Measurements from ENCODE around the gene NADSYN1. TPM values are rescaled to one million over a fixed set of nuclear protein-coding genes. Genes with fewer than 3 reads are reported as not detected.

NADSYN1 gene
- total and polyA plus RNA-seq, 2 donors from 2014 or later = 34.9 to 72.9 TPM

DNA sequence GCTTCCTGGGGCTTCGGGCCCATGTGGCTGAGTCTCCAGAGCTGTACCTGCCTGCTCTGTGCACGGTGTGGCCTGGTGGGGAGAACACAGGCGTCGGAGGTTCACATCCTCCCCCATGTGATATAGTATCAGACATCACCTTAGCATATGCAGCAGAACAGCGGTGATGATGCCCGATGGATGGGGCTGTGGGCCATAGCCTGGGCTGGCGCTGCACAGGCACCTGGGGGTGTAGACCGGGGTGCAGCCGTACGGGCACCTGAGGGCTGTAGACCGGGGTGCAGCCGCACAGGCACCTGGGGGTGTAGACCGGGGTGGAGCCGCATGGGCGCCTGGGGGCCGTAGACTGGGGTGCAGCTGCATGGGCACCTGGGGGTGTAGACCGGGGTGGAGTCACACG is 29.2 kb downstream of the NADSYN1 start:
- Histone ChIP-seq H3K27me3 (ENCODE audit: control insufficient read depth, insufficient read depth, low read length) (no peaks in the 10 kb centered on the region), H3K36me3 (ENCODE audit: control insufficient read depth in 2 of 3, insufficient read depth in 3 of 3, low read length in 3 of 3) (peaks cover 11 to 62% (median 36%) of the 10 kb centered on the region in 3 donors), H3K4me3 (ENCODE audit: low read length in 3 of 3) (no peak overlapping the region), H3K9me3 (ENCODE audit: control insufficient read depth in 2 of 3, insufficient read depth in 1 of 3, low read length in 3 of 3) (no peaks in the 10 kb centered on the region), H3K4me1 (ENCODE audit: control insufficient read depth in 2 of 3, insufficient read depth in 2 of 3, low read depth in 1 of 3, low read length in 3 of 3) (no peaks in the 10 kb centered on the region), H3K27ac (ENCODE audit: low read depth in 2 of 2, low read length in 2 of 2) (no peak overlapping the region), H3K9ac (ENCODE audit: low read length in 3 of 3) (no peak overlapping the region)
- FAIRE-seq (no peak), DNase-seq (no peak)
- intact Hi-C loops (cut with DNase I) = no loop called here
- TF ChIP-seq, protein P1, sequence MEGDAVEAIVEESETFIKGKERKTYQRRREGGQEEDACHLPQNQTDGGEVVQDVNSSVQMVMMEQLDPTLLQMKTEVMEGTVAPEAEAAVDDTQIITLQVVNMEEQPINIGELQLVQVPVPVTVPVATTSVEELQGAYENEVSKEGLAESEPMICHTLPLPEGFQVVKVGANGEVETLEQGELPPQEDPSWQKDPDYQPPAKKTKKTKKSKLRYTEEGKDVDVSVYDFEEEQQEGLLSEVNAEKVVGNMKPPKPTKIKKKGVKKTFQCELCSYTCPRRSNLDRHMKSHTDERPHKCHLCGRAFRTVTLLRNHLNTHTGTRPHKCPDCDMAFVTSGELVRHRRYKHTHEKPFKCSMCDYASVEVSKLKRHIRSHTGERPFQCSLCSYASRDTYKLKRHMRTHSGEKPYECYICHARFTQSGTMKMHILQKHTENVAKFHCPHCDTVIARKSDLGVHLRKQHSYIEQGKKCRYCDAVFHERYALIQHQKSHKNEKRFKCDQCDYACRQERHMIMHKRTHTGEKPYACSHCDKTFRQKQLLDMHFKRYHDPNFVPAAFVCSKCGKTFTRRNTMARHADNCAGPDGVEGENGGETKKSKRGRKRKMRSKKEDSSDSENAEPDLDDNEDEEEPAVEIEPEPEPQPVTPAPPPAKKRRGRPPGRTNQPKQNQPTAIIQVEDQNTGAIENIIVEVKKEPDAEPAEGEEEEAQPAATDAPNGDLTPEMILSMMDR (IDR thresholded peaks at IDR 0.05; ENCODE audit: borderline replicate concordance, extremely low read depth, insufficient read depth) = no peak

- intact Hi-C loops (cut with DNase I) = no loop called here
- Histone ChIP-seq H3K27ac (ENCODE audit: low read depth in 2 of 2, low read length in 2 of 2) (no peak overlapping the region), H3K4me3 (ENCODE audit: low read length in 3 of 3) (no peak overlapping the region), H3K9me3 (ENCODE audit: control insufficient read depth in 2 of 3, insufficient read depth in 1 of 3, low read length in 3 of 3) (no peaks in the 10 kb centered on the region), H3K36me3 (ENCODE audit: control insufficient read depth in 2 of 3, insufficient read depth in 3 of 3, low read length in 3 of 3) (peaks cover 11 to 56% (median 36%) of the 10 kb centered on the region in 3 donors), H3K9ac (ENCODE audit: low read length in 3 of 3) (no peak overlapping the region), H3K4me1 (ENCODE audit: control insufficient read depth in 2 of 3, insufficient read depth in 2 of 3, low read depth in 1 of 3, low read length in 3 of 3) (no peaks in the 10 kb centered on the region), H3K27me3 (ENCODE audit: control insufficient read depth, insufficient read depth, low read length) (no peaks in the 10 kb centered on the region)
- TF ChIP-seq, protein P1 (IDR thresholded peaks at IDR 0.05; ENCODE audit: borderline replicate concordance, extremely low read depth, insufficient read depth) = no peak
- FAIRE-seq (no peak), DNase-seq (no peak)
Measured at GRCh38 chr11:71482746-71483364, 29.9 kb downstream of the NADSYN1 start.

- no peaks in the 10 kb centered on the region for H3K4me1 ChIP-seq (ENCODE audit: control insufficient read depth in 2 of 3, insufficient read depth in 2 of 3, low read depth in 1 of 3, low read length in 3 of 3)
- intact Hi-C loops (cut with DNase I) = no loop called here
Measured at GRCh38 chr11:71483692-71484091, 30.7 kb downstream of the NADSYN1 start.

More at GRCh38 chr11:71483692-71484091, 30.7 kb downstream of the NADSYN1 start:
- TF ChIP-seq, protein P1 (IDR thresholded peaks at IDR 0.05; ENCODE audit: borderline replicate concordance, extremely low read depth, insufficient read depth) = no peak
- Histone ChIP-seq H3K27me3 (ENCODE audit: control insufficient read depth, insufficient read depth, low read length) (no peaks in the 10 kb centered on the region), H3K36me3 (ENCODE audit: control insufficient read depth in 2 of 3, insufficient read depth in 3 of 3, low read length in 3 of 3) (peaks cover 11 to 50% (median 33%) of the 10 kb centered on the region in 3 donors), H3K9ac (ENCODE audit: low read length in 3 of 3) (no peak overlapping the region), H3K4me3 (ENCODE audit: low read length in 3 of 3) (no peak overlapping the region), H3K9me3 (ENCODE audit: control insufficient read depth in 2 of 3, insufficient read depth in 1 of 3, low read length in 3 of 3) (no peaks in the 10 kb centered on the region), H3K27ac (ENCODE audit: low read depth in 2 of 2, low read length in 2 of 2) (no peak overlapping the region)
- FAIRE-seq = no peak
- no peak for DNase-seq
